ENCODE data around the gene RAPGEF2. TPM values are rescaled to one million over a fixed set of nuclear protein-coding genes. Genes with fewer than 3 reads are reported as not detected.

RAPGEF2 gene
- total RNA-seq = 50.3 and 53.0 TPM in 2 replicates

- Histone ChIP-seq H3K27me3 (ENCODE audit: insufficient read depth, low read length) (peaks cover 21% of the 10 kb centered on the region), H3K27ac (ENCODE audit: low read depth, low read length) (peak within 1 kb of the TSS; percentile 72), H3K36me3 (ENCODE audit: insufficient read depth, low read length) (no peaks in the 10 kb centered on the region), H3K4me3 (ENCODE audit: insufficient read depth, low read length) (peak within 1 kb of the TSS; percentile 88), H4K20me1 (ENCODE audit: insufficient read depth, low read length) (peaks cover 24% of the 10 kb centered on the region), H3K79me2 (ENCODE audit: insufficient read depth, low read length) (peaks cover 40% of the 10 kb centered on the region), H3K9me3 (ENCODE audit: low read depth, low read length) (no peaks in the 10 kb centered on the region), H2AFZ (ENCODE audit: low read length) (peak within 1 kb of the TSS; percentile 76), H3K4me1 (ENCODE audit: insufficient read depth, low read length) (peaks cover 27% of the 10 kb centered on the region), H3K4me2 (ENCODE audit: insufficient read depth, low read length) (peak within 1 kb of the TSS; percentile 87)
- TF ChIP-seq CTCF (IDR thresholded peaks at IDR 0.05; ENCODE audit: extremely low read depth, low read depth, low read length) = no peak
- DNase-seq (ENCODE audit: insufficient read length, low spot score, missing footprints) = peak; percentile 99
These were observed at the start of gene RAPGEF2 for GRCh38 chr4:159102622-159103383. Gene RAPGEF2 (plus strand): TSS chr4:159103079. CDS start chr4:159104163, 1,084 bp downstream.

GRCh38 chr4:159055833-159056232 is 47.0 kb upstream of the RAPGEF2 start:
- Histone ChIP-seq H3K27ac (ENCODE audit: low read depth, low read length) (no peak overlapping the region), H4K20me1 (ENCODE audit: insufficient read depth, low read length) (no peaks in the 10 kb centered on the region), H3K4me2 (ENCODE audit: insufficient read depth, low read length) (no peak overlapping the region), H3K4me1 (ENCODE audit: insufficient read depth, low read length) (no peaks in the 10 kb centered on the region), H3K9me3 (ENCODE audit: low read depth, low read length) (no peaks in the 10 kb centered on the region), H3K4me3 (ENCODE audit: insufficient read depth, low read length) (no peak overlapping the region), H3K27me3 (ENCODE audit: insufficient read depth, low read length) (peaks cover 8% of the 10 kb centered on the region), H3K36me3 (ENCODE audit: insufficient read depth, low read length) (no peaks in the 10 kb centered on the region), H3K79me2 (ENCODE audit: insufficient read depth, low read length) (no peaks in the 10 kb centered on the region), H2AFZ (ENCODE audit: low read length) (no peak overlapping the region)
- TF ChIP-seq CTCF (IDR thresholded peaks at IDR 0.05; ENCODE audit: extremely low read depth, low read depth, low read length) = no peak
- DNase-seq (ENCODE audit: insufficient read length, low spot score, missing footprints) = no peak

- no peaks in the 10 kb centered on the region for H3K79me2 ChIP-seq (ENCODE audit: insufficient read depth, low read length)
- no peak overlapping the region for H2AFZ ChIP-seq (ENCODE audit: low read length)
- H3K4me1 ChIP-seq (ENCODE audit: insufficient read depth, low read length) = no peaks in the 10 kb centered on the region
- no peaks in the 10 kb centered on the region for H3K9me3 ChIP-seq (ENCODE audit: low read depth, low read length)
- H3K4me3 ChIP-seq (ENCODE audit: insufficient read depth, low read length) = no peak overlapping the region
- H3K27me3 ChIP-seq (ENCODE audit: insufficient read depth, low read length) = peaks cover 2% of the 10 kb centered on the region
- no peak overlapping the region for H3K27ac ChIP-seq (ENCODE audit: low read depth, low read length)
- no peaks in the 10 kb centered on the region for H4K20me1 ChIP-seq (ENCODE audit: insufficient read depth, low read length)
- DNase-seq (ENCODE audit: insufficient read length, low spot score, missing footprints) = no peak
- TF ChIP-seq CTCF (IDR thresholded peaks at IDR 0.05; ENCODE audit: extremely low read depth, low read depth, low read length) = no peak
- H3K4me2 ChIP-seq (ENCODE audit: insufficient read depth, low read length) = no peak overlapping the region
- no peaks in the 10 kb centered on the region for H3K36me3 ChIP-seq (ENCODE audit: insufficient read depth, low read length)
These were observed 42.7 kb upstream of the RAPGEF2 start for GRCh38 chr4:159060161-159060560.

- TF ChIP-seq CTCF (IDR thresholded peaks at IDR 0.05; ENCODE audit: extremely low read depth, low read depth, low read length) = no peak
- DNase-seq (ENCODE audit: insufficient read length, low spot score, missing footprints) = no peak
- no peaks in the 10 kb centered on the region for H3K27me3 ChIP-seq (ENCODE audit: insufficient read depth, low read length)
- no peaks in the 10 kb centered on the region for H3K9me3 ChIP-seq (ENCODE audit: low read depth, low read length)
- H4K20me1 ChIP-seq (ENCODE audit: insufficient read depth, low read length) = no peaks in the 10 kb centered on the region
- H3K27ac ChIP-seq (ENCODE audit: low read depth, low read length) = no peak overlapping the region
- H2AFZ ChIP-seq (ENCODE audit: low read length) = no peak overlapping the region
- H3K4me2 ChIP-seq (ENCODE audit: insufficient read depth, low read length) = no peak overlapping the region
- no peaks in the 10 kb centered on the region for H3K4me1 ChIP-seq (ENCODE audit: insufficient read depth, low read length)
- no peak overlapping the region for H3K4me3 ChIP-seq (ENCODE audit: insufficient read depth, low read length)
- H3K79me2 ChIP-seq (ENCODE audit: insufficient read depth, low read length) = no peaks in the 10 kb centered on the region
- no peaks in the 10 kb centered on the region for H3K36me3 ChIP-seq (ENCODE audit: insufficient read depth, low read length)
These were observed 40.5 kb upstream of the RAPGEF2 start for GRCh38 chr4:159062381-159062780.

Data from osteoblast (primary cell).